Pons (tissue), 1 donor: Measurements from ENCODE around the gene ARPIN.
"Not testable (repeated sequence)": the region's sequence is repeated elsewhere in the genome, so short reads cannot be mapped to it uniquely, and the experiment has no call there.

Experiments
- DNase-seq: peaks from one replicate; pipeline ENCODE4 v3.0.0-alpha.2; 2016; ENCODE audit warnings: low spot score

Gene ARPIN

GRCh38 chr15:89877083-89877425 is 35.7 kb downstream of the ARPIN start:
- no peak for DNase-seq

- no peak for DNase-seq
These were observed 36.2 kb downstream of the ARPIN start for GRCh38 chr15:89876396-89877082.

GRCh38 chr15:89875741-89876140 is 37.0 kb downstream of the ARPIN start:
- no peak for DNase-seq

GRCh38 chr15:89874926-89875564 is 37.7 kb downstream of the ARPIN start:
- DNase-seq = peak; percentile 64

GRCh38 chr15:89870688-89871288 is 42.0 kb downstream of the ARPIN start:
- DNase-seq = no peak

GRCh38 chr15:89870006-89870405 is 42.7 kb downstream of the ARPIN start:
- DNase-seq = no peak

- DNase-seq = not testable (repeated sequence)
These were observed 43.3 kb downstream of the ARPIN start for GRCh38 chr15:89869490-89869889.

- no peak for DNase-seq
These were observed 47.6 kb downstream of the ARPIN start for GRCh38 chr15:89864958-89865739.

GRCh38 chr15:89863918-89864317 is 48.8 kb downstream of the ARPIN start:
- DNase-seq = no peak

GRCh38 chr15:89860891-89861290 is 51.9 kb downstream of the ARPIN start:
- DNase-seq = no peak

- no peak for DNase-seq
These were observed 52.3 kb downstream of the ARPIN start for GRCh38 chr15:89860431-89860830.

- DNase-seq = no peak
These were observed 53.9 kb downstream of the ARPIN start for GRCh38 chr15:89858661-89859458.

GRCh38 chr15:89857673-89858072 is 55.1 kb downstream of the ARPIN start:
- DNase-seq = no peak

GRCh38 chr15:89855948-89856347 is 56.8 kb downstream of the ARPIN start:
- no peak for DNase-seq

GRCh38 chr15:89854863-89855262 is 57.9 kb downstream of the ARPIN start:
- not testable (repeated sequence) for DNase-seq

GRCh38 chr15:89852342-89852995 is 60.3 kb downstream of the ARPIN start:
- no peak for DNase-seq

GRCh38 chr15:89851673-89852341 is 60.9 kb downstream of the ARPIN start:
- DNase-seq = no peak

GRCh38 chr15:89848970-89849292 is 63.8 kb downstream of the ARPIN start:
- DNase-seq = no peak

GRCh38 chr15:89847101-89847500 is 65.7 kb downstream of the ARPIN start:
- DNase-seq = no peak

- no peak for DNase-seq
These were observed 67.4 kb downstream of the ARPIN start for GRCh38 chr15:89845305-89845893.
